ENCODE data around the gene TBCA. TPM values are rescaled to one million over a fixed set of nuclear protein-coding genes. Genes with fewer than 3 reads are reported as not detected.

The TBCA gene
- total RNA-seq (2014; rRNA removed; shearing (Covaris generic)) (117 and 135 TPM in 2 replicates), polyA plus RNA-seq (2016; fragmentation: Nextera tagmentation; extraction: Ambion mirVana) (814 and 823 TPM in 2 replicates)
- long read RNA-seq, transcript TBCA-202 (4 exons, 683 nt): major isoform, 64 of 78 reads
- long read RNA-seq, partial matches to known transcripts: 0 of 78 reads
- long read RNA-seq, other reads (novel, unspliced or antisense): 10 of 78 reads

GRCh38 chr5:77775790-77776553 lies at the start of gene TBCA:
Gene TBCA, minus strand, starts transcription at chr5:77776339. Its CDS starts 82 bp downstream, at chr5:77776257.
- Histone ChIP-seq H3K27ac (ENCODE audit: low read depth) (peak within 1 kb of the TSS; percentile 94), H4K20me1 (replicated peaks; ENCODE audit: insufficient read depth) (peaks cover 15% of the 10 kb centered on the region), H3F3A (replicated peaks; ENCODE audit: low read depth) (no peaks in the 10 kb centered on the region), H3K27me3 (ENCODE audit: insufficient read depth) (no peaks in the 10 kb centered on the region), H2AFZ (peak within 1 kb of the TSS; percentile 80; the same call in 1 of the 2 replicates), H3K9me2 (ENCODE audit: insufficient read depth) (no peaks in the 10 kb centered on the region), H3K4me3 (peak within 1 kb of the TSS; percentile 77), H3K79me2 (replicated peaks; ENCODE audit: insufficient read depth) (peaks cover 47% of the 10 kb centered on the region), H3K4me1 (ENCODE audit: insufficient read depth) (peaks cover 38% of the 10 kb centered on the region), H3K4me2 (peak within 1 kb of the TSS; percentile 93), H3K36me3 (ENCODE audit: insufficient read depth) (no peaks in the 10 kb centered on the region)
- peak within 1 kb of the TSS; percentile 91 for H3K4me3 Mint-ChIP-seq
- ATAC-seq (peak; percentile 90), DNase-seq (ENCODE audit: low spot score) (peak; percentile 94)
- H3K36me3 Mint-ChIP-seq (ENCODE audit: low read depth): peaks cover 11% of the 10 kb centered on the region
- TF ChIP-seq ZNF462 (CRISPR knock-in tag; IDR thresholded peaks at IDR 0.05): no peak
- TF ChIP-seq POLR2AphosphoS5 (IDR thresholded peaks at IDR 0.05; ENCODE audit: low read depth): peak; percentile 94
- peak; percentile 27 for TF ChIP-seq CREB1 (CRISPR knock-in tag; IDR thresholded peaks at IDR 0.05; ENCODE audit: low read depth)
- no peak for TF ChIP-seq STAT1 (IDR thresholded peaks at IDR 0.05; ENCODE audit: unreplicated experiment)
- TF ChIP-seq ZNF114 (CRISPR knock-in tag; IDR thresholded peaks at IDR 0.05): no peak
- H3K9me3 Mint-ChIP-seq: no peaks in the 10 kb centered on the region
- H3K27ac Mint-ChIP-seq: peak within 1 kb of the TSS; percentile 96
- H3K4me1 Mint-ChIP-seq: peaks cover 48% of the 10 kb centered on the region
- H3K27me3 Mint-ChIP-seq (ENCODE audit: insufficient read depth, low read depth, poor library complexity): peaks cover 11% of the 10 kb centered on the region
